Activated CD4-positive, CD25-positive, alpha-beta regulatory T cell (primary cell): ENCODE data around the gene FAM222B.
"Not testable (repeated sequence)": the region's sequence is repeated elsewhere in the genome, so short reads cannot be mapped to it uniquely, and the experiment has no call there.

ENCODE experiments used
- DNase-seq, 4 experiments: peaks; one replicate each; lab custom pipeline; 2025; lab: John Stamatoyannopoulos, UW

Gene FAM222B, protein sequence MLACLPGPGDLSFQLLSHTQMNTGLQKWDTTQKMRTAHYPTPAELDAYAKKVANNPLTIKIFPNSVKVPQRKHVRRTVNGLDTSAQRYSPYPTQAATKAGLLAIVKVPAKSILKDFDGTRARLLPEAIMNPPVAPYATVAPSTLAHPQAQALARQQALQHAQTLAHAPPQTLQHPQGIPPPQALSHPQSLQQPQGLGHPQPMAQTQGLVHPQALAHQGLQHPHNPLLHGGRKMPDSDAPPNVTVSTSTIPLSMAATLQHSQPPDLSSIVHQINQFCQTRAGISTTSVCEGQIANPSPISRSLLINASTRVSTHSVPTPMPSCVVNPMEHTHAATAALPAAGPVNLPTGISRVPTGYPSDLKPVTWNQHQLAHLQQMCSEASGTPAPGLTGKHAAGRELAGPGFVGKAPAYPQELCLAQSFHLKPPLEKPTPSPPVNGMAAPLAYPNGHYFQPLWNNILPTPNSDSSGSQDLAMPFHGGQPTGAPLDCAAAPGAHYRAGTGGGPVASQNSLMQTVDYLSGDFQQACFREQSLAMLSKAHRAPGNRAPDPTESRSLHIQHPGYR

GRCh38 chr17:28842282-28843012, at the start of gene FAM222B:
Gene FAM222B (minus strand): TSS chr17:28842790. CDS start chr17:28766667, 76,123 bp downstream.
- DNase-seq: peak; percentile 68 to 78 (median 74)

DNA sequence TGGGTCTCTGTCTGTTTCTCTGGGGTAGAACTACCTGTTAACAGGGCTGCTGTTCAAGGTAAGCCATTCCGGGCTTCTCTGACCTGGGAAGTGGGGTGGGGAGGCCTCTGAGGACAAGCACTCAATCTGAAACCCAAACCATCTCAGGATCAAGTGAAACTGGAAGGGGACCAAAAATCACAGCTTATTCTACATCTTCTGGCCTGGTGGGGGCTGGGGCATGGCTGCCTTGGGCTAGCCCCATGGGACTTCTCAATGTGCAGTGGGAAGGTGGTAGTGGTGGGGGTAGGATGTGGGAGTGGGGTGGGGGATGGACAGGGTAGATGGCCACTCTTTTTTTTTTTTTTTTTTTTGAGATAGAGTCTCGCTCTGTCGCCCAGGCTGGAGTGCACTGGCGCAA, 49.4 kb upstream of the FAM222B start:
- no peak for DNase-seq

DNA sequence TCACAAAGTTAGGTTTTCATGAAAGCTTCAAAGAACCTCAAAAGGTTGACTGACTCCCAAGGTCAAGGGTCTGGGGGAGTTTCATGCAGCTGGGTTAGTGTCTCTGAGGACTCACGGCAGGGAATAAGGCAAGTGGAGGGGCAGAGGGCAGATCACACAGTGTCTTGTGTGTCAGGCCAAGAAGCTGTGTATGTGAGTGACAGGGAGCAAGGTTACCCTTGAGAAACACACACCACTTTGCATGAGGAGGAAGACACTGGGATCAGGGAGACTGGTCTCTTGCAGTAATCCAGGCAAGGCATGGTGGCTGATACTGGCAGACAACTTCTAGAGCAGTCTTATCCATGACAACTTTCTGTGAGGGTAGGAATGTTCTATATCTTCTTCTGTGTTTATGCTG, 48.6 kb upstream of the FAM222B start:
- DNase-seq: no peak

DNA sequence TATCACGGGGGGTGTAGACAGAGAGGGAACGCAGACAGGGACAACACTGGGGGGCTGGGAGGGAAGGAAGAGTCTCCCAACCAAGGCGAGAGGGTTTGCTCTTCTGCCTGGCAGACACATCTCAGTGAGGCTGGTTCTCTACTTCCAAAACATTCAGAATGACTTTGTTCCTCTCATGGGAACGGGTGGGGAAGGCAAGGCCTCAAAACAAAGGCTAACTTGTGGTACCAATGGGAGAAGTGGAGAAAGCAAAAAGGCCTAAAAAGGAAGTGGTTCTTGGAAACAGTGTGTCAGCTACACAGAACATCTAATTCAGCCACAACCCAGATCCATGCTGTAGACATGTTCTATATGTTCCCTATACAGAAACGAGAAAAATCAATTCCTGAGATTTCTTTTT, 47.4 kb upstream of the FAM222B start:
- no peak for DNase-seq

- no peak for DNase-seq
Observed at GRCh38 chr17:28888832-28889231, 46.2 kb upstream of the FAM222B start.

DNA sequence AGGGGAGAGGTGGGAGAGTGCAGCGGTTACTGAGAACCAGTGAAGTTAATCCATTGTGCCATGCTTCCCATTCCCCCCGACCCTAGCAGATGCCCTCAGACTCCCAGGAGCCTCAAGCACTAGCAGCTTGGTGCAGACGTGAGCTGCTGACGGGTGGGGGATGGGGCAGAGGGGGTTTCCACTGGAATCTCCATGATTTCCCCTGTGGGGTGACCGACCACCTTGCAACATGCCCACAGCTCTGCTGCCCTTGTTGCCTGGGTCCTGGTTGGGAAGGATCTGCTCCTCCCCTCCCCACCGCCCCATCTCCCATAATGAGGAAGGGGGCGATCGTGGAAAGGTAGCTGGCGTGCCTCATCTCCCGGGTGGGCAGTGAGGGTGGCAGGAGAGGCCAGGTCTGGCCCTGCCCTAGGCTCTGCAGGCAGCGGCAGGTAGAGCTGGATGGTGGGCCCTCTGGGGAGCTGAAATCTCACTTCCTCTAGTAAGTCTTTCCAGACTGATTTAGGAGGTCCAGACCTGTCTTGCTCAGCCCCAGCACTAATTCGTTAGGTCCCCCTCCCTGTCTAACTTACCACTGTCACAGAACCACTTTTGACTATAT, 45.4 kb upstream of the FAM222B start:
- no peak for DNase-seq

- no peak for DNase-seq
Observed at GRCh38 chr17:28885951-28886350, 43.4 kb upstream of the FAM222B start.

- DNase-seq: no peak
Observed at GRCh38 chr17:28885363-28885762, 42.8 kb upstream of the FAM222B start.

DNA sequence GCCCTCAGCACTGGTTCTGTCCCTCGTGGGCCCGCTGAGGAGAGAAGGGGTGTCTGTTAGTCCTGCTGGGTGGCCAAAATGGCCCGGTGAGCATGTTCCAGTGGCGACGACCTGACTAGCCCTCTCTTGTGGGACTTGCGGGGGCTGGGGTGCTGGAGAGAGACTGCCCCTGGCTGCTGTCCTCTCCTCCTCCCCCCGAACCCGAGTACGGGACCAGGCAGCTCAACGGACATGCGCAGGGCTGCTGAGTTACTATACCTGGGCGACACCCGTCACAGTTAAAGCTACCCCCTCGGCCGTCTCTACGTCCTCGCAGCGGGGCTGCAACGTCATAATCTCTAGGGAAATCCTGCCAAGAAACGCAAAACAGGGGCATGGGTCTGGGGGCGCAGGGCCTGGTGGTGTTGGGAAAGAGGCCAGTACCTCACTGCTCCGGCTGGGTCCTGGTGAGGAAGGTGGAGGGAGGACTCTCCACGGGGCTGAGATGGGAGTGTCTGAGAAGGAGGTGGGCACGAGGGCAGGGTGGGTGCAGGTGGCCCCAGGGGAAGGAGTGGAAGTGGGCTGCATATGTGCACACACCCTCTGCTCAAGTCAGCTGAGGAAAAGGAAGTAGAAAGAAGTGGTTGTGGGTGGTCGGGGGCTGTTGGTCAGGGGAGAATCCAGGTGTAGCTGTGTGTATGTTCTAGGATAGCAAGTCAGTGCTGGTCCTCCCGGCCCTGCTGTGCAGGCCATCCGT, 41.5 kb upstream of the FAM222B start:
- DNase-seq: no peak

- DNase-seq: no peak
Observed at GRCh38 chr17:28882154-28882895, 39.7 kb upstream of the FAM222B start.

- DNase-seq: no peak
Observed at GRCh38 chr17:28881533-28882056, 39.0 kb upstream of the FAM222B start.

DNA sequence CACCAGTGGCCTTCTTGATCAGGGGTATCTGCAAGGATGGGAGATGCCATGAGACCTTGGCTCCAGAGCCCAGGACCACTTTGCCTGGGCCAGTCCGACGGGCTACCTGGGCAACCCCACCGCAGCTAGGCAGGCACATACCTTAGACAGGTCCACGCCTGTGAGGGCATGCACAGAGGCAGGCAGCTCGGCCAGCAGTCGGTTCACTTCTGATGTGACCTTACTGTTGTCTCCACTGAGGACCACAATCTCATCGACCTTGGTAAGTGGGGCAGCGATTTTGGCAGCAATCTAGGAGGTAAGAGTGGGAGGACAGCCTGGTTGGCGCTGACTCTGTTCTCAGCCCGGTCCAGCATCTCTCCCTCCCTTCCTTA, 38.0 kb upstream of the FAM222B start:
- no peak for DNase-seq

- no peak for DNase-seq
Observed at GRCh38 chr17:28879886-28880571, 37.4 kb upstream of the FAM222B start.

- DNase-seq: no peak
Observed at GRCh38 chr17:28878981-28879380, 36.4 kb upstream of the FAM222B start.

GRCh38 chr17:28878158-28878910, 35.7 kb upstream of the FAM222B start:
- DNase-seq: no peak

GRCh38 chr17:28877150-28877711, 34.6 kb upstream of the FAM222B start:
- DNase-seq: not testable (repeated sequence)

GRCh38 chr17:28875848-28876550, 33.4 kb upstream of the FAM222B start:
- DNase-seq: no peak

DNA sequence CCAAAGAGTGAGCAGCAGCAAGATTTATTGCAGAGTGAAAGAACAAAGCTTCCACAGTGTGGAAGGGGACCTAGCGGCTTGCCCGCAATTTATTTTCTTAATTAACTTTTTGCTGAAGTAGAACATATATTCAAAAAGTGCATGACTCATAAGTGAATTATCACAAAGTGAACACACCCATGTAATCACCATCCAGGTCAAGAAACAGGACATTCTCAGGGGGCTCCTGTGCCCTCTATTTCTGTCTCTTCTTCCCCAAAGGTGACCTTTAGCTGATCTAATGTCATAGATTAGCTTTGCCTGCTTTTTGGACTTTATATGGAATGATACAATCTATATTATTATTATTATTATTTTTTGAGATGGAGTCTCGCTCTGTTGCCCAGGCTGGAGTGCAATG, 32.2 kb upstream of the FAM222B start:
- DNase-seq: no peak

GRCh38 chr17:28873839-28874238, 31.2 kb upstream of the FAM222B start:
- DNase-seq: no peak
